Eye (tissue), 1 donor: Measurements from ENCODE around the gene PARD3B.

Experiments used
- DNase-seq: peaks from one replicate; pipeline ENCODE4 v3.0.0-alpha.2; 2015

The PARD3B gene

DNA sequence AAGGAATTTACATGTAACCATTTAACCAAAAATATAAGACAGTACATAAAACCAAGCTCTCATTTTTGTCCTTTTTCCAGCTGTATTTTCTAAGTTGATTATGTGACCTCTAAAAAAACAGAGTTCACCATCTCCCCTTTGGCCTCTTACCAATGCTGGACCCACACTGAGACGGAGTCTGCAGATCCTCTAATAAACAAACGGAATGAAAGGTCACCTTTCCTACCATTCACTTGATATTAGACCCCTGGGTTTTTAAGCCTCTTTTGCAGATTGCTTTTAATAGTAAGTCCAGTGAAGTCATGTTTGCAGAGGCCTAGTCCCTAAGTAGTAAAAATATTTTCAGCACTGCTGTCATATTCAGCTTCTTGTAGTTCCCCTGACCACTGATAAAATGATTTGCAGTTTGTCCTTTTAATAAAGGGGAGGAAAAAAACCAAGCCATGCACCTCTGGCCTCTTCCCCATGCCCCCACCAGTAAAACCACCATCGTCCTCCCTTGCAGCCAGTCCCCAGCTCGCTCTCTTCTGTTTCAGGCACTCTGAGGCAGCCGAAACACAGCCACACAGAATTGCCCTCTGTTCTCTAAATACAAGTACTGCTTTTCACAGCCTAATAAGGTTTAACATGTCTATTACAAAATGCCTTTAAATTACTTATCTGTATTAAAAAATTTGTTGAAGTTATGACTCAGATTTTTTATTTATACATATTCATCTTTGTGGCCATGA, 427.5 kb downstream of the PARD3B start:
- DNase-seq: peak; percentile 36

DNA sequence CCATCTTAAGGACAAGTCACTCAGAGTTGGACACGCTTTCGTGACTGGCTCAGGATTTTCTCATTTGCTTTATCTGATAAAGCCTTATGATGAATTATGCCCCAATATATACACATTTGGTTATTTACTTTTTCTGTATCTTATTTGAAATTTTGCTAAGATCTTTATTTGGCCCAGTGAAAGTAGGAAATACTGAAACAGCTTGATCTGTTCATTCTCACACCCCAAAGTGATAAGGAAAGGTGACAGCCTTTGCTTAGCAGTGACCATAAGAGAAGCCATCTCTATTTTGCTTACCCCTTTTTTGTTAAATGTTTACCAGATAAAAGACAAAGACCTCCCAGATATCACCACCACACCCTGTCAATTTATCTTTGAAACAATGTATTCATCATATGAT, 428.3 kb downstream of the PARD3B start:
- peak; percentile 28 for DNase-seq

DNA sequence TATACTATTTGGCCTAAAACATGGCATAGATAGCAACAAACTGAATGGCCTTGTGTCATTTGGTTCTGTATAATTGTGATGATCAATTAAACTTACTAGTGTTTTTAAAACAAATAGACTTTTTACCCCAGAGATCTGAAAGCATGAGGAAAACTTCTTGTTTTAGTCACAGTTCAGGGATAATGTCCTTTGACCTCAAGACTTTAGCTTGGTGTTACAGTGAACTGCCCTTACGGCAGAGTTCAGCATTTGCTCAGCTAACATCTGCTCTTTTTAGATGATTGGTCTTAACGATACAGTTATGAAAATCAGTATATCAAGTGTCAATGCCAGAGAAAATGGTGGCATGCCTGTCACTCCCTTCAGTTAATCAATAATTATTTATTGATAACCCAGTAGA, 429.2 kb downstream of the PARD3B start:
- DNase-seq: no peak

DNA sequence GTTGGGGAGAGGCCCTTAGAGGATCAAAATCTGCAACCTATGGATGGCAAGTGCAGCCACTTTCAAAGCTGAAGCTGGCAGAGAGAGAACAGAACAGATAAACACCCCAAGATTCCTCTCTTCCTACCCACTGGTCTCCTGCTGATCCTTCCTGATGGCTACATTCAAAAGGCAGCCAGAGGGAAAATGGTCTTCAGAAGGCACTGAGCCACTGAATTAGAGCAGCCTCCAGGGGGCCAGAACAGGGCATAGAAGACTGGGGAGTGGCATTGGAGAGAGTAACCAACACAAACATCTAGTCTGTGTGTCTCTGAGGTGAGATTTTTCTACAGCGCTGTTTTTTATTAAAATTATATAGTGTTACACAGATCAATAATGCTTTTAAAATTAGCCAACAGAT, 432.6 kb downstream of the PARD3B start:
- DNase-seq: no peak

DNA sequence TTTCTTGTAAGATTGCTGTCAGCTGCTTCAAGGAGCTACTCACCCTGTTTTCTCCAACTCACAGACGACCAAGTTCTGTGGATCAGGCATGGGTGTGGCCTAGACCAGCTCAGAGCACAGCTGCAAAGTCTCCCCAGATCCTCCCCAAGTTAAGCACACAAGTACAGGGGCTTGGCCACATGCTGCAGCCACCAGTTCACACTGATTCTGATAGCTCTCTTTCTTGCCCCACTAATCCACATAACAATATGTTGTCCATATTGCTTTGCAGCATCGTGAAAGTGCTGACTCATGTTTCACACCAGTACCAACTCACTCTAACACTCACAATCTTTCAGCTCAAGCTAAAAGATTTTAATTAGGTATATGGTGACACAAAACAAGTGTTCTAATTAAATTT, 437.0 kb downstream of the PARD3B start:
- DNase-seq: no peak

DNA sequence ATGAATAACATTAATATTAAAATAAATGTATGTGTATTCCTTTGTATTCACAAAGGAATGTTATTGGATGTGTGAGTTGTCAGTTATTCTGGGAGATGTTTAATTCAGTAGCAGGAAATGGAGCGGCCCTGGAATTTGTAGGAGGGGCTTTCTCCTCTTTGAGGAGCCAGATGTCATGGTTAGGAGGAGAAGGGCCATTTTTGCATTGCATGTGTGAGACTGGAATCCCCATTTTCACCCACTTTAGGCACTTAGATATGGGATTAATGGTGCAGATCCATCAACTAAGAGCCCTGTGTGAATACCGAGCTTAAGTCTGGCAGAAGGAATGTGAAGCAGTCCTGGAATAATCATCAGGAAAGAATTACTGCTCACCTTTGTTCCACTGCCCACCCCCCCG, 439.2 kb downstream of the PARD3B start:
- no peak for DNase-seq

DNA sequence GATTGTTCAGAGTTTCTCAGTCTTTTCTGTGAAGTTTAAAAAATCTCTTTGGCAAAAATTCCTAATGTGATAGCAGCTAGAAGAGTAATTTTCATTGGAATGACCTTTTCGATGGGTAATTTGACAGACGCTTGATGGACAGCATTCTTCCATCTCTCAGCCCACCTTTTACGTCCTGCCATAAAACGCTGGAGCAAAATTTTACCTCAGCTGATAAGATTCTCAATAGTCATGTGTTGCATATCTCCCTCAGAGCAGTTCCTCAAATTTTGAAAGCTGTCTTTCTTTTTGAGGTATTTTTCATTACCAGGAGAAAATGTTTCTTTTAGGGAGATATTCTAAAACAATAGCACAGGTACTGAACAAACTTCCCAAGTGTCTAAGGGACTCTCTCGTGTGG, 441.4 kb downstream of the PARD3B start:
- no peak for DNase-seq

DNA sequence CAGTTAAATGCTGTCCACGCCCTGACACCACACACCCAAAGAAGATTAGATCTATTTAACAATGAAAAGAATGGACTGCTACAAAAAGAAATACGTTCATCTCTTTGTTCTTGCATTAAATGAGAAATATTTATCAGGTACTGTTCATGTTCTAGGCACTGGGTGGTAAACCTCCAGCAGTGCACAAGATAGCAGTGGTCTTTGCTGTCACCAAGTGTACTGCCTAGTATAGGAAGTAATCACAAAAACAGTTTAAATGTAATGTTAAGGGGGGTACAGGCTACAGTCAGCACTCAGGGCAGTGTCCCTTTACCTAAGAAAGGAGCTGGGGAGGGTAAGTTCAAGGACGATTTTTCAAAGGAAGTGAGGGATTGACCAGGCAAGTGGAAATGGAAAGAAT, 443.6 kb downstream of the PARD3B start:
- no peak for DNase-seq

DNA sequence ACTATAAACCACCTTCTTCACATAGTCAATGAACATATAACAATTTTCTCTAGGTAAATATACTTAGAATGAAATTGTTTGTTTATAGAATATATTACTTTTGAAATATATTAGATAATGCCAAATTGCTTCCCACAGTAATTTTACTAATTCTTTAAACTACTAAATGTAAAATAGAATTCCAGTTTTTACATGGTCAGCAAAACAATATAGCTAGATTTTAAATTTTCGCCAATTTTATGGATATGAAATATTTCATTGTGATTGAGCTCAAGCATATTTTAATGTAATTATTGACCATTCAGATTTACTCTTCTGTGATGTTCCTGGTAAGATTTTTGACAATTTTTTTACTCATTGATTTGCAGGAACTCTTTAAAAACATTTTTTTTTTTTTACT, 444.6 kb downstream of the PARD3B start:
- no peak for DNase-seq

DNA sequence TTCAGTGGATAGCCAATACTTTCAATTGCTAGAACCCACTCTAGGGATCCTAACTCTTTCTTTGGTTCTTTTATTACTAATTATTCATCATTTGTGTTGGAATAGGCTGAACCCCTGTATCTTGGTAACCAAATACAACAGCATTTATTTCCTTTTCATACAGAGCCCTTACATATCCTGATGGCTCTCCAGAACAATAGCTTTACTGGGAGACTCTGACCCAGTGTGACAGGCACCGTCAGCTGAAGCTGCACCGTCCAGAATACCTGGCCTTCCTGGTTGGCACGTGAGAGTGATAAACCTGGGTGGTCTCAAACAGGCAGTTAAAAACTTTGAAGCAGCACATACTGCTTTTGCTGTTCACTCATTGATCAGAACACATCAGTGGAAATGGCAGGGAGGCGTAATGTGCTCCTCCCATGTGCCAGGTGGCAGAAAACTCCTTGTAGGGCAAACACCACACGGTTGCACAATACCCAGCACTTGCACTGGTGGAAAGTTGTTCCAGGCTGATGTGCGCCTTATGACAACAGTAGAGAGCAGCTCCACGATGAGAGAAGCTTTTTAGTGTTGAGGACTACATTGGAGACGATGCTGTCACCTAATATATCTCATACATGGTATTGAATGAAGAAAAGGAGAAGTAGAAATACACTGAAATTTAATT, 456.2 kb downstream of the PARD3B start:
- DNase-seq: no peak

DNA sequence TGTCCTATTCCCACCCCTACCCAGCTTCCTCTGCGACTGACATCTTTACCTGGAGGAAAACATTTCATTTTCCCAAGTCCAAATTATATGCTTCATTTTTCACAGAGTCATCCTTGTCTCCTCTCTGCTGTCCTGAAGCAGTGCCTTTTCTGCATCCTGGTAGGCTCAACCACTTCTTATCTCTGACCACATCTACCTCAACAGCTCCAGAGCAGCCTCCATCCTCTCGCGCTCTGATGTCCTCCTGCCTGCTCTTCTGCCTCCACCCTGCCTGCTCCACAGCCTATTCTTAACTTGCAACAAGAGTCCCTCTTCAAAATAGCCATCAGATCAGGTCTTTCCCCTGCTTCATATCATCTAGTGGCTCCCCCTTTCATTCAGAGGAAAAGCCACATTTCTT, 457.1 kb downstream of the PARD3B start:
- DNase-seq: no peak

DNA sequence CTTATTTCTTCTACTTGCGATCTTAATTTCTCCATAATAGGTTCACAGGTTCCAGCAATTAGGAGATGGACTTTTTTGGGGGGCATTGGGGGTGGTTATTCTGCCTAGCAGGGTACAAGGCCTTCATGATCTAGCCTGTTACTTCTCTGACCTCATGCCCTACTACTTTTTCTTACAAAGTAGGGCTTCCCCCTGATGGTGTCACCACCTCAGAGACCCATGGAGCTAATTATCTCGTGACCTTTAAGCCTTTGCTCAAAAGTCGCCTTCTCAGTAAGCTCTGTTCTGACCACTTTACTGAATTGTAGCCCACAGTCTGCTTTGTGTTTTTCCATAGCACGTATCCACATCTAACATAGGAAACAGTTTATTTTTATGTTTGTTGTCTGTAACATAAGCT, 458.0 kb downstream of the PARD3B start:
- no peak for DNase-seq

DNA sequence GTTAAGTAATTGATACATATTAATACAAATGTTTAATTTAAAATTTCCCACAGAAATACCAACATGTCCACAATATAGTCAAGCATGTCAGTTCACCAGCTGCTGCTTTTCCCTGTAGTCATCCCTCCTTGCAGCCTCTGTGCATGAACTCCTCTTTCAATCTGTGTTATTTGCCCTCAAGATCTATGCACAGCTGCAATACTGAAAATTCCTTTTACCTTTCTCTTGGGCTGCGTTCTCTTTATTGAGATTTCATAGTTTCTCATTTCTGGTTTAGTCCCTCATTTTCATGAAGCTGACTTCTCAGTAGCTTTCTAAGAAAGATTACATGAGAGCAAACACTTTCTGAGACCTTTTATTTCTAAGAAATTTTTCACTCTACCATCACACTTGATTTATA, 464.9 kb downstream of the PARD3B start:
- no peak for DNase-seq

DNA sequence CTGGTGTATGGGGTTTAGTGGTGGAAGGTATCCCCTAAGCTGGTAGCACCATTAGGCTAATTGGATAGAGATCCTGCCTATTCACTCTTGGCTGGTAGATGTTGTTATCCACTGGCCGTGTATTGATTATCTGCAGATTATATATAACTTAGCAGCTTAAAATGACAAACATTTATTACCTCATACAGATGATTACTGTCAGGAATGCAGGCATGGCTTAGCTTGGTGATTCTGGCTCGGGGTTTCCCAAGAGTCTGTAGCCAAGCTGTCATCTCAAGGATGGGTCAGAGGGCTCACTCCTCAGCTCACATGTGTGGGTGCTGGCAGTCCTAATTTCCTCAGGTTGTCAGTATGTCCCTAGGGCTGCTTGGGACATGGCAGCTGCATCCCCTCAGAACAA, 465.8 kb downstream of the PARD3B start:
- no peak for DNase-seq

DNA sequence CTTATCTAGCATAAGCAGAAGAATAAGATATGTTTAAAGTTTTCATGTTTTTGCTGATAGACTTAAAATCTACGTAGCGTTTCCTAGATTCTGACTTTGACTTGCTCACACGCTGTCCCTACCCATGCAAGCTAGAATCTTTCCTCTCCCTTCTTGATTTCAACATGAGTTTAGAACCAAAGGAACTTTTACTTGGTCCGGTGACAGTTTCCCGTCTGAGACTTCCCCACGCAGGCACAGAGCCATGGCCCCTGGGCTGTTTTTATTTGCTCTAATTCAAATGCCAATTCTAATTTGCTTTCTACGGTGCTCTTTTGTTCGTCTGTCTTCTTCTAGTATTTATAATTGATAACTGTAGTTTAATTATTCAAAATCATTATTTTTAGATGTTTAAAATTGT, 467.7 kb downstream of the PARD3B start:
- no peak for DNase-seq

DNA sequence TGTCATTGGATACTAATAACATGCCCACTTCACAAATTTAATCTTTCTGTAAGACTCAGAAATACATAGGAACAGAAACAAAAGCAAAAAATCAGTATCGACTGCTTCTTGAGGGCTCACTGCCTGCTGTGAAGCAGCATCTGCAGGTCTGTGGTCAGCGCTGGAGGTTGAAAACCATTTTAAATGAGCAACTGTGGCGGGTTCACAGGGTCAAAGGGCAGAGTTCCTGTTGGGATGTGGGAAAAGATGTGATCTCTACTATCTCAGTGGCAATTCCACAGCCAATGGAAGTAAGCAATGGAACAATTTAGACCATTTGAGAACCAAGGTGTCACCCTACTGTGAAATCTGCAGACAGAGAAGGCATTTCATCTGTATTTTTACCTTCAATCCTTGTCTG, 468.3 kb downstream of the PARD3B start:
- no peak for DNase-seq

DNA sequence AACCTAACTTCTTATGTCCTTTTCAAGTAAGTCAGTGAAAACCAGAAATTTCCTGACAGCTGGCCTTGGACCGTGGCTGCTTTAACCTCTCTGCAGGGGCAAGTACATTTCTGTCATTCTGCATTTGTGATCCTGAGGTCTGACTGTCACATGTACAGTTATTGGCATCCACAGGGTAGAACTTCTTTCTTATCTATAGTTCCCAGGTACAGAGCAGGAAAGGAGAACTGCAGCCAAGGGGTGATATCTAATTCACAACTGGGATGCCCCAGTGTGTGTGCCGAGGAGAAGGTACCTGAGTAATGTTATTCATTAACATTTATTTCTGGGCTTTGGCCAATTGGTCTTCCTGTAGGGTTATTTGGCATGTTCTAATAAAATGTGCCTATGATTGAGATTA, 468.9 kb downstream of the PARD3B start:
- DNase-seq: no peak

DNA sequence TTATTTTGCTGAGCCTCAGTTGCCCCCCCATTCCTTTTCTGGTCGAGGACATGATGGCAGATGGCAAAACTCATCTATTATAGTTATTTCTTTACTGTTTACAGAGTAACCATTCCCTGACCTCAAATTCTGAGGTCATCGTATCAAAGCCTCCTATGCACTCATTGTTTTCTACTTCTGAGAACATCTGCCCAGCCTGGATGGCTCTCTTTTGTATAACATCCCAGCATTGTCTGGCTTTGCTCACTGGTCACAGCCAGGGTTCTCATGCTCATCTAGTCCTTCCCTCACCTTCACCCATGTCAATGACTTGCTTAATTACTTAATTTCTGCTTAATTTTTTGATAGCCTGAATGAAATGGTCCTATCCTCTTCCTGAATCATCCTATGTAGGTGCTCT, 472.1 kb downstream of the PARD3B start:
- no peak for DNase-seq

DNA sequence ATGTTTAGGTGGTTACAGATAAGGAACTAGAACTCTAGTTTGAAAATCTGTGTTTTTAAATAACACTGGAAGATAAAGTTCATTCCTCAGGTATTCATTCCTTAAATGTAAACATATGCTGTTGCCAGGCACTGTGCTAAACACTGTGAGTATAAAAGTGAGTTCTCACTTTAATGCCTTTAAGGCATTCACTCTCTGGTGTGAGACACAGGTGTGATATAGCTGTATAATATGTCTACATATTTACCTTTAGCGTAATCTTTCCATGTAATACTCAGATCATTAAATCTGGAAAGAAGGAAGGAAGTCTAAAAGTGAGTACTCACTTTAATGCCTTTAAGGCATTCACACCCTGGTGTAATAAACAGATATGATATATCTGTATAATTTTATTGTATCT, 472.6 kb downstream of the PARD3B start:
- DNase-seq: no peak

DNA sequence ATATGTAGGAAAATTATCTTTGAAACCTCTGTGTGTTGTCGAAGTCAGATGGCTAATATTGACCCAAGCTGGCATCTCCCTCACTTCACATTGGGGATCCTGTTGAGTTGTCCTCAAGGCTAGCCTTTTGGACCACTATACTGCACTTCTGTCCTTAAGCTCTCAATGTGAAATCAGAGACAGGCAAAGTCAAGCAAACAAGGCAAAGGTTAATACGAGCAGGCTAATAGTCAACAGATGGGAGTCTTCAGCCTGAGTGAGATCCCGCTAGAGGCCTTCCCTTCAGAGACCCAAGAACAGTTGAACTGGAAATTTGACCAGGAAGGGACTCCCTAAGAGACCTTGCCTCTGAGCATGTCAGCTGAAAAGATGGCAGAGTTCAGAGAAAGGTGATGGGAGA, 475.4 kb downstream of the PARD3B start:
- no peak for DNase-seq

DNA sequence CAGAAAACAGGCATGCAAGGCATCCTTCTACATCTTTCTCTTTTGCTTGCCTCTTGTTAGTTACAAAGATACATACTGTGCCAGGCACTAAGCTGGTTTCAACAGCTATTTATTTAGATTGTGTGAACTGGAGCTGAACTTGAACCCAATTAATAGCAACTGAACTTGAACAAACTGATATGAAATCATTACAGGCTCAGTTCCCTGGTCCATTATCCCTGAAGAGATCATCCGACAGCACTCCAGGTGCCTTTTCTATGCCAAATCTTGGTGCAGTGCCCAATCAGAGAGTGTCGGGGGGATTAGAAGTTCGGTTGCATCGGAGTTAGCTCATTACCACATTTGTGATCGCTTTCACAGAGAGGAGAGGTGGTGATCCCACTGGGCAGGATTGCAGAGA, 477.6 kb downstream of the PARD3B start:
- DNase-seq: peak; percentile 71

DNA sequence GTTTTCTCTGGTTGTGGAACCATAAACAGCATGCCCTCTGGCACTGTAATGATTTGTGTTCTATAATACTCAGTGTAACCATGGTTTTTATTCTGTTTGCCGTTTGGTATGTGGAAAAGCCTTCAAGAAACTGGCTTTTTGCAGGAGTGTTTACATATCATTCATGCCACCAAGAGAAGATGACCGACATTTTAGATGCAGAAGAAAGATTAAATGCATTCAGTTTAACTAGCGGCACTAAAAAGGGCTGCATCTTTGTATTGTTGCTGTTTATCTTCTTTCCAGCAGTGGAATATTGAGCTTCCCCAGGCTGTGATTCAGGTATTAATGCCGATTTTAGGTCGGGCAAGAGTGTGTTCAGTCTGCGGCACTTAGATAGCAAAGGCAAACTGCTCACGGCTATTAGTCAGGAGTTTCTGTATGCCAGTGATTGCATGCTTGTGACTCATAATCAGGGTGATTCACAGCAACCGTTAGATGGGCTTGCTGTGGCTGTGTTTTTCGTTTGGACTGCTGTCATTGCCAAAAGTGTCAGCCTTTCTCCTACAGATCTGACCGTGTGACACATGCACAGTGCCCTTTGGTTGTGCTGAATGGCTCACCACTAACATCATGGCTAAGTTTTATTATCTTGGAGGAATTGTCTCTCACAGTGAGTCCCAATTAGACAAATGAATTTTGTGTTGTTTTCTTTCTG, 479.7 kb downstream of the PARD3B start:
- DNase-seq: no peak

DNA sequence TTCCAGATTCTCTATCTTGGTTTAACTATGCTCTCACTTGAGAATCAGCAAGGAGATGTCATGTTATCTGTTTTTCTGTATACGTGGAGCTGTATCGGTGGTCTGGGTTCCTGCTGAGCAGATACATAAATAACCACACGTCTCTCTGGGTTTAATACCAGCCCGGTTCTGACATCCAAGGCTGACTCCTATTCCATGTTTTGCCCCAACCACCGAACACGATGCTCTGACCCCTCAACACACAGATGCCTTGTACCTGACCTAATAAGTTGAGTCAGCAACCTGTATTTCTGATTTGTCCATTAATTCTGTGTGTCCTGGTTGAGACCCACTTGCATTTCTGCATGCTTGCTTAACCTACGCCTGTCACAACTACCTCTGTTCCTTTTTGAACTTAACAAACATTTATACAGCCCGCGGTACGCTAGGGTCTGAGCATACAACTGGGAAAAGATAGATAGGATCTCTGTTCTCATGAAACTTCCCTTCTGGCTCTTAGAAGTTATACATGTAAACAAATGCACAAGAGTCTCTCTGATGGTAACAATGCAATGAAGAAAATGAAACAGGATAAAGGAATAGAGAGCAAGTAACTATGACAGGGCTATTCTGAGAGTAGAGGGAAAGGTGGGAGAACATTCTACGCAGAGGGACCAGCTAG, 480.4 kb downstream of the PARD3B start:
- no peak for DNase-seq

DNA sequence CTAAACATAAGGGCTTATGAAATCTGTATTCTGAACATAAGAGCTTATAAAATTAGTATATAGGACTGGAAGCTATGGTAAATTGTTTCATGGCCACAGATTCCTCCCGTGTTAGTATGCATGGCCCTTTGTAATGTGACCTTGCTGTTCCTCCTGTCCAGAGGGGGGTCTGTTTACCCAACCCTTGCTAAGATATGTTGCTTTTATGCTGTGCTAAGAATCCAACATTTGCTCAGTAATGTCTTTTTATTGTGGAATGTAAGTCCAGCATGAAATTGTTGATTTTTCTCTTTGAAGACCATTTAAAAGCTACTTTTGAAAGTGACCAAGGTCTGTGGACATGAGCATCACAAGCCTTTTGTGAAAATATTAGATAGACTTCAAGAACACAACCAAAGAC, 485.4 kb downstream of the PARD3B start:
- DNase-seq: no peak
